Osteocyte (in vitro differentiated cells): ENCODE results near the gene AGTR1. TPM values are rescaled to one million over a fixed set of nuclear protein-coding genes. Genes with fewer than 3 reads are reported as not detected.

Experiments
- DNase-seq: peaks from one replicate; pipeline ENCODE4 v3.0.0; 2021; ENCODE audit warnings: mixed read lengths; ENCODE audit not compliant: unreplicated experiment; ENCODE audit errors: extremely low spot score
- H3K27ac Mint-ChIP-seq: one replicate; pipeline ENCODE4 v1.8.0; 2021; ENCODE audit warnings: mild to moderate bottlenecking, mixed read lengths; ENCODE audit not compliant: unreplicated experiment
- H3K27me3 Mint-ChIP-seq: one replicate; pipeline ENCODE4 v1.8.0; 2021; ENCODE audit warnings: mixed read lengths; ENCODE audit not compliant: unreplicated experiment
- H3K36me3 Mint-ChIP-seq: one replicate; pipeline ENCODE4 v1.8.0; 2021; ENCODE audit warnings: mixed read lengths; ENCODE audit not compliant: unreplicated experiment
- H3K4me1 Mint-ChIP-seq: one replicate; pipeline ENCODE4 v1.8.0; 2021; ENCODE audit warnings: mixed read lengths; ENCODE audit not compliant: unreplicated experiment
- H3K4me3 Mint-ChIP-seq: one replicate; pipeline ENCODE4 v1.8.0; 2021; ENCODE audit warnings: mild to moderate bottlenecking, moderate library complexity, mixed read lengths; ENCODE audit not compliant: unreplicated experiment
- H3K9me3 Mint-ChIP-seq: one replicate; pipeline ENCODE4 v1.8.0; 2021; ENCODE audit warnings: mixed read lengths; ENCODE audit not compliant: unreplicated experiment
- CTCF ChIP-seq: fragments of 200-600 bp; sonication (generic); IDR thresholded peaks from 2 replicates; pipeline ENCODE4 v1.5.0; 2021; ENCODE audit warnings: antibody characterized with exemption, mild to moderate bottlenecking, moderate library complexity
- total RNA-seq: library from RNA; stranded (reverse); gene quantifications from 2 replicates; pipeline ENCODE4 v1.2.1, GENCODE V29; 2021

The AGTR1 gene
- total RNA-seq, 1 donor from 2014 or later: 2.0 TPM

GRCh38 chr3:148789146-148789545 is 91.4 kb downstream of the AGTR1 start:
- Mint-ChIP-seq H3K27ac (peak overlapping the region; percentile 52), H3K27me3 (peaks cover 9% of the 10 kb centered on the region), H3K4me3 (peak overlapping the region; percentile 3), H3K36me3 (no peaks in the 10 kb centered on the region), H3K4me1 (peaks cover 49% of the 10 kb centered on the region), H3K9me3 (peaks cover 7% of the 10 kb centered on the region)
- TF ChIP-seq CTCF: no peak
- no peak for DNase-seq

- TF ChIP-seq CTCF: no peak
- Mint-ChIP-seq H3K27me3 (peaks cover 9% of the 10 kb centered on the region), H3K9me3 (peaks cover 5% of the 10 kb centered on the region), H3K27ac (no peak overlapping the region), H3K36me3 (no peaks in the 10 kb centered on the region), H3K4me3 (no peak overlapping the region), H3K4me1 (peaks cover 53% of the 10 kb centered on the region)
- no peak for DNase-seq
Observed at GRCh38 chr3:148789906-148790305, 92.2 kb downstream of the AGTR1 start.

- no peak for TF ChIP-seq CTCF
- peaks cover 9% of the 10 kb centered on the region for H3K27me3 Mint-ChIP-seq
- H3K9me3 Mint-ChIP-seq: peaks cover under 1% of the 10 kb centered on the region
- no peak for DNase-seq
- no peak overlapping the region for H3K4me3 Mint-ChIP-seq
- H3K27ac Mint-ChIP-seq: peak overlapping the region; percentile 14
- no peaks in the 10 kb centered on the region for H3K36me3 Mint-ChIP-seq
- peaks cover 53% of the 10 kb centered on the region for H3K4me1 Mint-ChIP-seq
Observed at GRCh38 chr3:148790370-148790769, 92.7 kb downstream of the AGTR1 start.

GRCh38 chr3:148790851-148791735 is 93.4 kb downstream of the AGTR1 start:
- H3K4me1 Mint-ChIP-seq: peaks cover 53% of the 10 kb centered on the region
- no peak overlapping the region for H3K27ac Mint-ChIP-seq
- H3K27me3 Mint-ChIP-seq: peaks cover 9% of the 10 kb centered on the region
- H3K4me3 Mint-ChIP-seq: no peak overlapping the region
- H3K36me3 Mint-ChIP-seq: no peaks in the 10 kb centered on the region
- TF ChIP-seq CTCF: no peak
- H3K9me3 Mint-ChIP-seq: no peaks in the 10 kb centered on the region
- no peak for DNase-seq

GRCh38 chr3:148791920-148792319 is 94.2 kb downstream of the AGTR1 start:
- TF ChIP-seq CTCF: no peak
- peaks cover 12% of the 10 kb centered on the region for H3K27me3 Mint-ChIP-seq
- H3K36me3 Mint-ChIP-seq: no peaks in the 10 kb centered on the region
- H3K27ac Mint-ChIP-seq: no peak overlapping the region
- DNase-seq: no peak
- no peaks in the 10 kb centered on the region for H3K9me3 Mint-ChIP-seq
- peaks cover 51% of the 10 kb centered on the region for H3K4me1 Mint-ChIP-seq
- H3K4me3 Mint-ChIP-seq: no peak overlapping the region
